Measurements from ENCODE around the gene TAF11L12.
"Not testable (repeated sequence)": the region's sequence is repeated elsewhere in the genome, so short reads cannot be mapped to it uniquely, and the experiment has no call there.

The TAF11L12 gene

GRCh38 chr5:17610092-17610491, at the start of gene TAF11L12:
Gene TAF11L12, plus strand, starts transcription at chr5:17610392.
- DNase-seq: not testable (repeated sequence)

GRCh38 chr5:17585658-17586057, 24.5 kb upstream of the TAF11L12 start, which contains the start of gene TAF11L7:
Gene TAF11L7, minus strand, starts transcription at chr5:17585758.
- DNase-seq: not testable (repeated sequence)

DNA sequence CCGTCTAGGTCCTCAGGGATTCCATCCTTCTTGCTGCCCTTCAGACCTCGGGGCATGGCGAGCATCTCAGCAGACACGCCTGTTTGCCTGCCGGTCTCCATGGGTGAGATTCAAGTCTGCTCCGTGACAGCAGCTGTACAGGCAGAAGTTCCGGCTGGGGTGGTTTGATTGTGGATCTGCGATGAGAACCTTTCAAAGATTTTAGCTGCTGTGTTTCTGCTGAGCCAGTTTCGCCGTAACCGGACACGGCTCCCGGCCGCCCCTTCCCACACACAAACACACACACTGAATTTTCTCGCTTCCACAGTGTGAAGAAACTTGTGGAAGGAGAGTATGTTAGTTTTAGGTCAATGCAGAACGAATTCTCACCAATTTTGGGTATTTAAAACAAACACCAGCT, 19.3 kb upstream of the TAF11L12 start, which contains the start of gene TAF11L8:
Gene TAF11L8 (minus strand): TSS at position 101 of the 400 bp plus-strand sequence.
- not testable (repeated sequence) for DNase-seq

- DNase-seq: not testable (repeated sequence)
Observed at GRCh38 chr5:17594255-17594654, 15.9 kb upstream of the TAF11L12 start, which contains the start of gene TAF11L9. Gene TAF11L9, minus strand, starts transcription at chr5:17594394.

DNA sequence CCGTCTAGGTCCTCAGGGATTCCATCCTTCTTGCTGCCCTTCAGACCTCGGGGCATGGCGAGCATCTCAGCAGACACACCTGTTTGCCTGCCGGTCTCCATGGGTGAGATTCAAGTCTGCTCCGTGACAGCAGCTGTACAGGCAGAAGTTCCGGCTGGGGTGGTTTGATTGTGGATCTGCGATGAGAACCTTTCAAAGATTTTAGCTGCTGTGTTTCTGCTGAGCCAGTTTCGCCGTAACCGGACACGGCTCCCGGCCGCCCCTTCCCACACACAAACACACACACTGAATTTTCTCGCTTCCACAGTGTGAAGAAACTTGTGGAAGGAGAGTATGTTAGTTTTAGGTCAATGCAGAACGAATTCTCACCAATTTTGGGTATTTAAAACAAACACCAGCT, 12.5 kb upstream of the TAF11L12 start, which contains the start of gene TAF11L10:
Gene TAF11L10 (minus strand): TSS at position 101 of the 400 bp plus-strand sequence.
- DNase-seq: not testable (repeated sequence)

- not testable (repeated sequence) for DNase-seq
Observed at GRCh38 chr5:17603880-17604279, 6.3 kb upstream of the TAF11L12 start, which contains the start of gene TAF11L11. Gene TAF11L11, plus strand, starts transcription at chr5:17604183.

GRCh38 chr5:17604951-17605350, 5.2 kb upstream of the TAF11L12 start:
- no peak for DNase-seq

DNA sequence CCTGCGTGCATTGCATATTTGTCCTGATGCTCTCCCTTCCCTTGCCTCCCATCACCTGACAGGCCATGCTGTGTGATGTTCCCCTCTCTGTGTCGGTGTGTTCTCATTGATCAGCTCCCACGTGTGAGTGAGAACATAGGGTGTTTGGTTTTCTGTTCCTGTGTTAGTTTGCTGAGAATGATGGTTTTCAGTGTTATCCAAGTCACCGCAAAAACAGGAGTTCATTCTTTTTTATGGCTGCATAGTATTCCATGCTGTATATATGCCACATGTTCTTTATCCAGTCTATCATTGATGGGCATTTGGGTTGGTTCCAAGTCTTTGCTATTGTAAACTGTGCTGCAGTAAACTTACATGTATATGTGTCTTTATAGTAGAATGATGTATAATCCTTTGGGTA, 2.7 kb upstream of the TAF11L12 start:
- DNase-seq: not testable (repeated sequence)

DNA sequence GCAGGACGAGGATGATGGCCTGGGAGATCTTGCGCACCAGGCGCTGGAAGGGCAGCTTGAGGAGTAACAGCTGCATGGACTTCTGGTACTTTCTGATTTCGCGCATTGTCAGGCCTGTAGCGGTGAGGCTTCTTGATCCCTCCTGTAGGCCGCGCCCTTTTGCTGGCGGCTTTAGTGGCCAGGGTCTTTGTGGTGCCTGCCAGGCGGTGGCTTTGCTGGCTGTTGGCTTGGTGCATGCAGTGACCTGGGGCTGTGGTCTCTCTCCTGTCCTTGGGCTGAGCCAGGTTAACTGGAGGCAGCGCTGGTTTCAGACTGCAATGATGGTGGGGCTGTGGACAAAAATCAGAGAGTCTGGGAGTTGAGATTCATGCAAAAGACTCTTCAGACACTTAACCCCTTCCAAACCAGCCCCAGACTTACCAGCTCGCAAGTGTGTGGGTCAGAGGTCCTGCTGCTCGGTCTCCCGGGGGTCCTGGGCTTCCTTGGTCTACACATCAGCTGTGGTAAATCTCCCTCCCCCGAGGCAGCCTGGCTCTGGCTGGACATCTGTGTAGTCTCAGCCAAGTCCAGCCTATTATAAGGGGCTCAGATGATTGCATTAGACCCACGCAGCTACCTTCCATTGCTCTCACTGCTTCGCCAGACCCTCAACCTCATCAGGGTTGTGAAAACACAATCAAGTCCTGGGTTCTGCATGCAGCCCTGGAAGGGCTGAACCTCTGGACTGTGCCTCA, 4.8 kb downstream of the TAF11L12 start:
- DNase-seq: no peak

GRCh38 chr5:17619354-17619753, 9.2 kb downstream of the TAF11L12 start:
- DNase-seq: no peak

GRCh38 chr5:17620627-17621026, 10.4 kb downstream of the TAF11L12 start:
- DNase-seq: no peak

DNA sequence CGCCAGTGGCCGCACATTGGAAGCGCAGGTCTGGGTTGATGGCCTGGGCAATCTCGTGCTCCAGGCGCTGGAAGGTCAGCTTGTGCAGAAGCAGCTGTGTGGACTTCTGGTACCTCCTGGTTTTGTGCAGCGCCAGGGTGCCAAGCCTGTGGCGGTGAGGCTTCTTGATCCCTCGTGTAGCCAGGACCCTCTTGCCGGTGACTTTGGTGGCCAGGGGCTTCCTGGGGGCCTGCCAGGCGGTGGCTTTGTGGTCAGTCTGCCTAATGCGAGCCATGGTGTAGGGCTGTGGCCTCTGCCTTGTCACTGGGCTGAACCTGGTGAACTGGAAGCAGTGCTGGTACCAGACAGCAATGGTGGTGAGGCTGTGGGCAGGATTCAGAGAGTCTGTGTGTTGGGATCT, 15.5 kb downstream of the TAF11L12 start:
- DNase-seq: no peak

DNA sequence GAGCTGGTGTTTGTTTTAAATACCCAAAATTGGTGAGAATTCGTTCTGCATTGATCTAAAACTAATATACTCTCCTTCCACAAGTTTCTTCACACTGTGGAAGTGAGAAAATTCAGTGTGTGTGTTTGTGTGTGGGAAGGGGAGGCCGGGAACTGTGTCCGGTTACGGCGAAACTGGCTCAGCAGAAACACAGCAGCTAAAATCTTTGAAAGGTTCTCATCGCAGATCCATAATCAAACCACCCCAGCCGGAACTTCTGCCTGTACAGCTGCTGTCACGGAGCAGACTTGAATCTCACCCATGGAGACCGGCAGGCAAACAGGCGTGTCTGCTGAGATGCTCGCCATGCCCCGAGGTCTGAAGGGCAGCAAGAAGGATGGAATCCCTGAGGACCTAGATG, 21.6 kb downstream of the TAF11L12 start, which contains the start of gene TAF11L13:
Gene TAF11L13 (plus strand): TSS at position 301 of the 400 bp plus-strand sequence.
- not testable (repeated sequence) for DNase-seq

GRCh38 chr5:17634160-17634559, 24.0 kb downstream of the TAF11L12 start, which contains the start of gene TAF11L14:
Gene TAF11L14, plus strand, starts transcription at chr5:17634460.
- no peak for DNase-seq

DNA sequence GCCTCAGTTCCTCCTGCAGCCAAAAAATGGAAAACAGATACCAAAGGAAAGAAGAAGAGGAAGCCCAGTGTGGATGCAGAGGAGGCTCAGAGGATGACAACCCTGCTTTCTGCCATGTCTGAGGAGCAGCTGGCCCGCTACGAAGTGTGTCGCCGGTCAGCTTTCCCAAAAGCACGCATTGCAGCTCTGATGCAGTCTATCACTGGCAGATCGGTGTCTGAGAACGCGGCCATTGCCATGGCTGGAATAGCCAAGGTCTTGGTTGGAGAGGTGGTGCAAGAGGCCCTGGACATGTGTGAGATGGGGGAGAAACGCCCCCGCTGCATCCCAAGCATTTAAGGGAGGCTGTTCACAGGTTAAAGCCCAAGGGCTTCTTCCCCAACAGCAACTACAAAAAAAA, 39.0 kb downstream of the TAF11L12 start:
- not testable (repeated sequence) for DNase-seq

- not testable (repeated sequence) for DNase-seq
Observed at GRCh38 chr5:17655201-17655759, 45.1 kb downstream of the TAF11L12 start.

DNA sequence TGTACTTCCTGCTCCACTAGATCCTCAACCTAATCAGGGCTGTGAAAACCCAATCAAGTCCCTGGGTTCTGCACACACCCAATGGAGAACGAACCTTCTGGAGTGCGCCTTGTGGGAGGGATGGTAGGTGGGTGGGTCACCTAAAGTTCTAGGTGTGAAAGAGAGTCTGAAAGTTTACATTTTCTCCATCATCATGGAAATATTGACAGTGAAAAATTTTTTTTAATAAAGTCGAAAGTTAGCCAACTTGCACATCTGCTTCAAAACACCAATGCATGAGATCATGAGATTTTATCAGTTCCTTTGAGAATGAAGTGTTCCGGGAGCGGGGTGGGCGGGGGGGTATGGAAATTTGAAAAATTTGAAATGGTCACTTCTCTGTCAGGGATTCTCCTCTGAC, 45.7 kb downstream of the TAF11L12 start:
- DNase-seq: no peak

Measured in activated naive CD4-positive, alpha-beta T cell treated with anti-CD3 and anti-CD28 coated beads, Interleukin-2, amount 50 U/mL, for 16 hours (primary cell).